ENCODE measurements around the gene SORL1. TPM values are rescaled to one million over a fixed set of nuclear protein-coding genes. Genes with fewer than 3 reads are reported as not detected.

SORL1 gene
- total RNA-seq, 4 donors from 2014 or later = 7.3 to 18.8 (median 12.3) TPM

DNA sequence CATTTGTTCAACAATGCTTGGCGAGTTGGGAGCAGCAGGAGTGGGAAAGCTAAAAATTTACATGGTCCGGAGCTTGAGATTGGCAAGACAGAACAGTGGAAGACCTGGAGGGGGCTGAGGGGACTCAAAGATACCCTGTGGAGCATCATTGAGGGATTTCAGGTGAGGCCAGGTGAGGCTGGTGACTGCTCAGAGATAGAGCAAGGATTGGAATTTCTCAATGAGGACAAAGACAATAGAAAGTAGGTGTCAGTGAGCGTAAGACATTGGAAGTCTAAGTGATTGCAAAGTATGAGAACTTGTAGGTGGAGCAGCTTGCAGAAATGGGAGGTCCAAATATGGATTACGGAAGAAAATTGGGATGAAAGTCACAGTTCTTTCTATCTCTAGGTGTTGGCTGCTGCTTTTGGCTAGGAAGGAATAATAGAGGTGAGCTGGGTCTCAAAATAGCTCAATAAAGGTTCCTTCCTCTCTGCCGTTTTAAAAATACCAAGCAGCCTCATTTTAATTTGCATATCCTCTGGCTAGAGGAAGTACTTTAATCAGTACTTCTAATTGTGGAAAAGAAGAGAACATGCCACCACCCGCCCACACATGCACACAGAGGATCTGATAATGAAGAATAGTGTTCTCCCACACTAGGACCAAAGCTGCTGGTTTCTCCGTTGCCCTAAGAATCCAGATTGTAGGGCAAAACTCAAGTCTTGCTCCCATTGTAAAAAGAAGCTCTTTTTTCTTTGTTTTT, 42.4 kb downstream of the SORL1 start:
- Histone ChIP-seq H3K27me3 (no peaks in the 10 kb centered on the region), H3K27ac (no peak overlapping the region), H3K4me3 (no peak overlapping the region), H3K9me3 (no peaks in the 10 kb centered on the region), H3K36me3 (no peaks in the 10 kb centered on the region), H3K4me1 (peaks cover 0 to 8% (median 0%) of the 10 kb centered on the region in 4 donors)
- no peak for TF ChIP-seq EP300 (IDR thresholded peaks at IDR 0.05)
- TF ChIP-seq POLR2A (IDR thresholded peaks at IDR 0.05) = no peak
- TF ChIP-seq, protein P1, sequence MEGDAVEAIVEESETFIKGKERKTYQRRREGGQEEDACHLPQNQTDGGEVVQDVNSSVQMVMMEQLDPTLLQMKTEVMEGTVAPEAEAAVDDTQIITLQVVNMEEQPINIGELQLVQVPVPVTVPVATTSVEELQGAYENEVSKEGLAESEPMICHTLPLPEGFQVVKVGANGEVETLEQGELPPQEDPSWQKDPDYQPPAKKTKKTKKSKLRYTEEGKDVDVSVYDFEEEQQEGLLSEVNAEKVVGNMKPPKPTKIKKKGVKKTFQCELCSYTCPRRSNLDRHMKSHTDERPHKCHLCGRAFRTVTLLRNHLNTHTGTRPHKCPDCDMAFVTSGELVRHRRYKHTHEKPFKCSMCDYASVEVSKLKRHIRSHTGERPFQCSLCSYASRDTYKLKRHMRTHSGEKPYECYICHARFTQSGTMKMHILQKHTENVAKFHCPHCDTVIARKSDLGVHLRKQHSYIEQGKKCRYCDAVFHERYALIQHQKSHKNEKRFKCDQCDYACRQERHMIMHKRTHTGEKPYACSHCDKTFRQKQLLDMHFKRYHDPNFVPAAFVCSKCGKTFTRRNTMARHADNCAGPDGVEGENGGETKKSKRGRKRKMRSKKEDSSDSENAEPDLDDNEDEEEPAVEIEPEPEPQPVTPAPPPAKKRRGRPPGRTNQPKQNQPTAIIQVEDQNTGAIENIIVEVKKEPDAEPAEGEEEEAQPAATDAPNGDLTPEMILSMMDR (IDR thresholded peaks at IDR 0.05) = no peak
- WGBS, 2 donors = 59 to 64% methylated on average over 7 of the region's 7 CpGs
- no peak for DNase-seq (ENCODE audit: low spot score in 2 of 2)

DNA sequence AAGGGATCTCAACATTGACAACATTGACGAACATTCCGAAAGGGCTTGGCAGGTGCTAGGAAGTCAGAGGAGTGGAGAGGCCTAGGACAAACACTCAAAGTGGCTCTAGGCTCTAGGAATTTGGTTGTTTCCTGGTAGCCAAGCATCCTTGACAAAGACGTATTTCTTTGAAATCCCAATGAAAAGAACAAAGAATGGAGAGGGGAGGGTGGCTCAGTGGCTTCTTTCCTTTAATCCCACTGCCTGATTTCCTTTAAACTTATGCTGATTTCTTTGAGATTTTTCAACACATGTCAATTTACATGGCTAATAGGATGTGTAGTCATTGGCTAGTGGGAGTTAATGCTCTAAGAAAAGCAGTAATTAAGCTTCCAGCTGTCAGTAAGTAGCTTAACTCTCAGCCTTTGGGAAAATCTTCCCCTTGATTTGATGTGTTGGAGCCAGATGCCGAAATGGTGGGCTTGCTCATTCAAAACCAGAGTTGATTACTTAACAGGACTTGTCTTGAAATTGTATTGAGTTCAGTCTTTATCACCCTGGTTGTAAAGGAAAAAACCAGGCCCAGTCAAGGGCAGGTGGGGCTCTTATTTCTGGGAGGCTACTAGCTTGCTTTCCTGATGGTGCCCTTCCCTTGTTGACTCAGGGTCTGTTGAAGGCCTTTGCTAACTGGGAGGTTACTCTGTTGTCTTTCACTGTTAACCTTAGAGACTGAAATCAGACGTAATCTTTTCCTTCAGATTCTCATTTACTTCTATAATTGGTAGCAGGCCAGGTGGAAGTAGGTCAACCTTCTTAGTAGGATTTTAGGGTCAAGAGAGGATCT, 45.3 kb downstream of the SORL1 start:
- WGBS, 2 donors = 71 to 83% methylated on average over 5 of the region's 5 CpGs
- H3K27ac ChIP-seq = no peak overlapping the region
- H3K27me3 ChIP-seq = no peaks in the 10 kb centered on the region
- H3K36me3 ChIP-seq = no peaks in the 10 kb centered on the region
- peaks cover 0 to 8% (median 0%) of the 10 kb centered on the region in 4 donors for H3K4me1 ChIP-seq
- TF ChIP-seq, protein P1 (IDR thresholded peaks at IDR 0.05) = no peak
- no peak for TF ChIP-seq POLR2A (IDR thresholded peaks at IDR 0.05)
- no peak for TF ChIP-seq EP300 (IDR thresholded peaks at IDR 0.05)
- no peaks in the 10 kb centered on the region for H3K9me3 ChIP-seq
- no peak overlapping the region for H3K4me3 ChIP-seq
- DNase-seq (ENCODE audit: low spot score in 2 of 2) = no peak

DNA sequence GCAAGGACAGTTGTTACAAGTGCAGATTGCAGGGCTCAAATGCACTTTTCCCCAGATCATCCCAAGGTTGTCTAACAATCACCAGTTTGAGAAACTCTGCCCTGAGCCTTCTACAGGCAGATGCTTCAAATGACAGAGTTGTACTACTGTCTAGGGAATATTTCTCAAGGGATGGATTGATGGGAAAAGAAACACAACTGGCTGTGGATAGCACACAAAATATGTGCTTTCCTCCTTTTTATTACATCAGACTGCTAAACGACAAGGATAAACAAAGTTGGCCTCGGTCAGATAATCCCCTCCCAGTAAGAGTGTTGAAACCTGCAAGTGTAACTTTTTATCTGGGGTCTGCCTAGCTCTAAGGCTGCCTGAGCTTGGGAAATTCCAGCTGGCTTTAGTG, 47.3 kb downstream of the SORL1 start:
- peaks cover 0 to 8% (median 0%) of the 10 kb centered on the region in 4 donors for H3K4me1 ChIP-seq
- no peak for TF ChIP-seq POLR2A (IDR thresholded peaks at IDR 0.05)
- TF ChIP-seq, protein P1 (IDR thresholded peaks at IDR 0.05) = no peak
- no peak for TF ChIP-seq EP300 (IDR thresholded peaks at IDR 0.05)
- no peak overlapping the region for H3K4me3 ChIP-seq
- no peaks in the 10 kb centered on the region for H3K9me3 ChIP-seq
- no peak overlapping the region for H3K27ac ChIP-seq
- H3K27me3 ChIP-seq = no peaks in the 10 kb centered on the region
- no peaks in the 10 kb centered on the region for H3K36me3 ChIP-seq
- no peak for DNase-seq (ENCODE audit: low spot score in 2 of 2)
- WGBS, 2 donors = 32 to 41% methylated on average over 2 of the region's 2 CpGs

DNA sequence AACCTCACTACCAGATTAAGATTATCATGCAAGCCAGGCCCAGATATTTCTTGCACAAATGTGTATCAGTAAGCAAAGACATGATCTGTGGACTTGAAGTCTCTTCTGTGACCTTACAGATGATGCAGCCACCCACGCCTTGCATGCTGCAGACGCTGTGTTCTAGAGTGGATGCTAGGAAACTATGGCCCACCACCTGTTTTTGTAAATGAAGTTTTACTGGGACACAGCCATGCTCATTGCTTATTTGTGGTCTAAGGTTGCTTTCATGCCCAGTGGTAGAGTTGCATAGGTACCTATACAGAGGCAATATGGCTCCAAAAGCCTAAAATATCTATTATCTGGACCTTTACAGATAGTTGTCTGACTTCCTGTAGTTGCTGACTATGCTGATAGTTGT, 48.2 kb downstream of the SORL1 start:
- no peak for TF ChIP-seq EP300 (IDR thresholded peaks at IDR 0.05)
- no peak for TF ChIP-seq POLR2A (IDR thresholded peaks at IDR 0.05)
- TF ChIP-seq, protein P1 (IDR thresholded peaks at IDR 0.05) = no peak
- Histone ChIP-seq H3K27me3 (no peaks in the 10 kb centered on the region), H3K27ac (no peak overlapping the region), H3K4me3 (no peak overlapping the region), H3K36me3 (no peaks in the 10 kb centered on the region), H3K9me3 (no peaks in the 10 kb centered on the region), H3K4me1 (no peaks in the 10 kb centered on the region)
- no peak for DNase-seq (ENCODE audit: low spot score in 2 of 2)
- 61 to 92% methylated on average over 2 of the region's 2 CpGs for whole genome bisulfite sequencing, 2 donors

DNA sequence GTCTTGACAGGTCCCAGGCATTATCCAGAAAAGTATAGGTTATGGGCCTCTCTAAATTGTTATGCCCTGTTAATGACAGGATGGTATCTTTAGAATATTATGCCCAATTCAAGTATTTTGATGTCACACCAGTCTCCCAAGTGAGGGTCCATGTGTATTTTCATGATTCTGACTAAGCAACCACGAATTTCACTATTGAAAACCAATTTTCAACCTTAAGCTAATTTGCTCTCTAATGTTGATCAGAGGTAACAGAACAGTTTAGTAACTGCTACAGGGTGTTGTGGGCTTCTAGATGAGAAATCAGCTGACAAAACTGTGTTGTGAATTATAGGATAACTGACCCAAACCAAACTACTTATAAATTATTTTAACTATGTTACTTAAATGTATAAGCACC, 48.6 kb downstream of the SORL1 start:
- TF ChIP-seq POLR2A (IDR thresholded peaks at IDR 0.05) (no peak), EP300 (IDR thresholded peaks at IDR 0.05) (no peak)
- TF ChIP-seq, protein P1 (IDR thresholded peaks at IDR 0.05) = no peak
- Histone ChIP-seq H3K36me3 (no peaks in the 10 kb centered on the region), H3K9me3 (peaks cover 0 to 4% (median under 1%) of the 10 kb centered on the region in 4 donors), H3K27me3 (no peaks in the 10 kb centered on the region), H3K4me1 (no peaks in the 10 kb centered on the region), H3K27ac (no peak overlapping the region), H3K4me3 (no peak overlapping the region)
- no peak for DNase-seq (ENCODE audit: low spot score in 2 of 2)
- WGBS, 2 donors = 83 to 89% methylated on average over 1 of the region's 1 CpG
